OCI-LY3 (cell line): ENCODE measurements around the gene ALG2.

Experiments
- H2AFZ ChIP-seq: fragments of 200-600, 300-600 bp; shearing (Covaris generic); 2 replicates; pipeline ENCODE4 v1.6.0; 2014; ENCODE audit warnings: antibody characterized with exemption, low read depth, low read length
- H3K27ac ChIP-seq: fragments of 200-600, 300-600 bp; sonication (generic); 2 replicates; pipeline ENCODE4 v1.5.1; 2014; ENCODE audit warnings: mild to moderate bottlenecking, low read length, moderate library complexity, mixed read lengths
- H3K27me3 ChIP-seq: fragments of 200-600, 300-600 bp; sonication (generic); 2 replicates; pipeline ENCODE4 v1.6.1; 2014; ENCODE audit warnings: low read depth, low read length, mixed read lengths
- H3K36me3 ChIP-seq: fragments of 200-600, 300-600 bp; sonication (generic); replicated peaks from 2 replicates; pipeline ENCODE3; 2014; ENCODE audit warnings: low read depth, low read length, mixed read lengths
- H3K4me1 ChIP-seq: fragments of 300-600, 200-600 bp; sonication (generic); 2 replicates; pipeline ENCODE4 v1.6.1; 2014; ENCODE audit warnings: low read length, mixed read lengths
- H3K4me2 ChIP-seq: fragments of 200-600, 300-600 bp; sonication (generic); 2 replicates; pipeline ENCODE4 v1.6.1; 2014; ENCODE audit warnings: low read length, mixed read lengths
- H3K4me3 ChIP-seq: fragments of 300-600, 200-600 bp; sonication (generic); 2 replicates; pipeline ENCODE4 v1.5.1; 2014; ENCODE audit warnings: antibody characterized with exemption, mild to moderate bottlenecking, low read length, moderate library complexity
- H3K79me2 ChIP-seq: fragments of 300-600, 200-600 bp; shearing (Covaris generic); 2 replicates; pipeline ENCODE4 v1.6.1; 2014; ENCODE audit warnings: mild to moderate bottlenecking, low read length, mixed read lengths
- H3K9ac ChIP-seq: fragments of 300-600, 200-600 bp; shearing (Covaris generic); 2 replicates; pipeline ENCODE4 v1.6.0; 2014; ENCODE audit warnings: mild to moderate bottlenecking, low read length, moderate library complexity
- H3K9me3 ChIP-seq: fragments of 200-600, 300-600 bp; shearing (Covaris generic); 2 replicates; pipeline ENCODE4 v1.6.1; 2014; ENCODE audit warnings: low read length, mixed read lengths; ENCODE audit not compliant: insufficient read depth
- H4K20me1 ChIP-seq: fragments of 200-600, 300-600 bp; sonication (generic); 2 replicates; pipeline ENCODE4 v1.6.1; 2016; ENCODE audit warnings: low read length, mixed read lengths; ENCODE audit not compliant: insufficient read depth
- EZH2phosphoT487 ChIP-seq: fragments of 200-600 bp; shearing (Covaris generic); IDR thresholded peaks from 2 replicates; pipeline ENCODE4 v1.6.1; 2018; ENCODE audit warnings: antibody characterized with exemption, mixed run types, low read depth
- TF ChIP-seq, protein P1 (sequence below): fragments of 200-600, 300-600 bp; sonication (generic); IDR thresholded peaks from 2 replicates; pipeline ENCODE4 v1.5.1; 2014; ENCODE audit warnings: antibody characterized with exemption, low read length, low read depth

ALG2 gene

DNA sequence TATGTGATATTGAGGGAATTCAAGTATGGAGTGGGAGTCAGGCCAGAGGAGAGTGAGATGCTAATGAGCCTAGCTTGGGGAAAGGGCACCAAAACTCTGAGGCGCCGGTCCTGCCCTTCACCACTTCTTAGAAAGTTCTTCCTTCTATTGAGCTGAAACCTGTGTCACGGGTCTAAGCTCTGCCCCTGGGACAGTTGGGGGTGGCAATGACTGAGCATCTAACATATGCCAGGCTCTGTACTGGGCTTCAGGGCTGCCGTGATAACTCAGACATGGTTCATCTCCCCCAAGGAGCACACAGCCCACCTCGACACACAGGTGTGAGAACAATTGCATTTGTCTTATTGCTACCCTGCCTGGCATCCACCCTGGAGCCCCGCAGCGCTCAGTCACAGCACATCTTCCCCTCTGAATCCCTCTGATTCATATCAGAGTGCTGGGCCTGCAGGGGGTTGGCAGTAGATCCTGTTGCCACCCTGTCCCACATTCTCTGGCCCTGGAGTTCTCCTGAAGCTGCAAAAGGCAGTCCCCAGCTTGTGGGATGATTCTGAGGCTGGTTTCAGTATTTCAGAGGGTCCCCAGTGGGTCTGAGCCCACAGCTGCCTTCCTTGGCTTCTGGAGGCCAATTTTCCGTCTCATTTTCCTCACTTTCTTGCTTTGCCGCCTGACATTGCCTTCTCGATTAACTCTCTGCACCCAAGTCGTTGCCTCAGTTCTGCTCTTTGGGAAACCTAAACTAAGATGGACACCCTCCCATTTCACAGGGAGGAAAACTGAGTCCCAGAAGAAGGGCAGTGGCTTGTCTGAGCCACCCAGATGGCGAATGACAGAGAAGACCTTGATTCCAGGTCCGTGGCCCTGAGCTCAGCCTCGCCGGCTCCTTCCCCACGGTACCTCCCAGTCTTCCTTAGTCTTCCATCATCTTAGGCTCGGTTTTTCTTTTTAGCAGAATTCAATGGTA is 42.5 kb downstream of the ALG2 start:
- Histone ChIP-seq H3K27me3 (no peaks in the 10 kb centered on the region), H3K4me2 (peak overlapping the region; percentile 63), H3K4me1 (peaks cover 99% of the 10 kb centered on the region), H3K9me3 (no peaks in the 10 kb centered on the region), H3K27ac (peak overlapping the region; percentile 99), H4K20me1 (no peaks in the 10 kb centered on the region), H3K36me3 (peaks cover 20% of the 10 kb centered on the region), H3K9ac (peak overlapping the region; percentile 66), H3K4me3 (peak overlapping the region; percentile 2), H3K79me2 (peaks cover 59% of the 10 kb centered on the region), H2AFZ (no peak overlapping the region)
- TF ChIP-seq, protein P1, sequence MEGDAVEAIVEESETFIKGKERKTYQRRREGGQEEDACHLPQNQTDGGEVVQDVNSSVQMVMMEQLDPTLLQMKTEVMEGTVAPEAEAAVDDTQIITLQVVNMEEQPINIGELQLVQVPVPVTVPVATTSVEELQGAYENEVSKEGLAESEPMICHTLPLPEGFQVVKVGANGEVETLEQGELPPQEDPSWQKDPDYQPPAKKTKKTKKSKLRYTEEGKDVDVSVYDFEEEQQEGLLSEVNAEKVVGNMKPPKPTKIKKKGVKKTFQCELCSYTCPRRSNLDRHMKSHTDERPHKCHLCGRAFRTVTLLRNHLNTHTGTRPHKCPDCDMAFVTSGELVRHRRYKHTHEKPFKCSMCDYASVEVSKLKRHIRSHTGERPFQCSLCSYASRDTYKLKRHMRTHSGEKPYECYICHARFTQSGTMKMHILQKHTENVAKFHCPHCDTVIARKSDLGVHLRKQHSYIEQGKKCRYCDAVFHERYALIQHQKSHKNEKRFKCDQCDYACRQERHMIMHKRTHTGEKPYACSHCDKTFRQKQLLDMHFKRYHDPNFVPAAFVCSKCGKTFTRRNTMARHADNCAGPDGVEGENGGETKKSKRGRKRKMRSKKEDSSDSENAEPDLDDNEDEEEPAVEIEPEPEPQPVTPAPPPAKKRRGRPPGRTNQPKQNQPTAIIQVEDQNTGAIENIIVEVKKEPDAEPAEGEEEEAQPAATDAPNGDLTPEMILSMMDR, result no peak
- TF ChIP-seq EZH2phosphoT487, result no peak

DNA sequence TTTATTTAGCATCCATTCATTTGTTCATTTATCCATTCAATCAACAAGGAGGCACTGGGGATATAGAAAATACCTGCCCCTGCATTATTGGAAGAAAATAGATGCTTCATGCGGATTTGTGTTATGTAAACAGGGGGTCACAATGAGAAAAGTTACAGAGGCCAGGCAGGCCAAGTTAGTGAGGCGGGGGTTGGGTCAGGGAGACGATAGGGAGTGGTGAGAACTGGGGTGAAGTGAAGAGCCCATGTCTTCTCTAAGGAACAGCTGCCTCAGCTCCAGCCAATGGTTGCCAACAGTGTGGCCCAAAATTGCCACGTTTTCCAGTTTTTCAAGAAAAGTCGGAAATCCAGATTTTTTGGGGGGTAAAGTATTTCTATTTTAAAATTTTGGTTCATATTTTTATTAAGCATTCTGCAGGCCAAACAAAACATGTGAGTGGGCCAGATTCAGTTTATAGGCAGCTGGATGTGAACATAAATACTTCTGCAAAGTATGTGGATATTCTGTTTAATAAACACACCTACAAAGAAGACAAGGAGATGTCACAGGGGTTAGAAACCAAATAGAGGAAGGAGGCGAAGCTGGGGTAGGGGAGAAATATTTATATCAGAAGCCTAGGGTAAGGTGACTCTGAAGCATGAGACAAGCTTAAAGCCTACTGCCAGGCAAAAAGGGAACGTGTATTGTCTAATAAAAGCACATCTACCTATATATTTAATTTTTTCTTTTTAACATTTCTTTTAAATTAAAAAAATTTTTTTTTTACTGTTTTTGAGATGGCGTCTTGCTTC is 44.0 kb downstream of the ALG2 start:
- no peak for TF ChIP-seq EZH2phosphoT487
- TF ChIP-seq, protein P1, result no peak
- peak overlapping the region; percentile 99 for H3K27ac ChIP-seq
- peaks cover 99% of the 10 kb centered on the region for H3K4me1 ChIP-seq

DNA sequence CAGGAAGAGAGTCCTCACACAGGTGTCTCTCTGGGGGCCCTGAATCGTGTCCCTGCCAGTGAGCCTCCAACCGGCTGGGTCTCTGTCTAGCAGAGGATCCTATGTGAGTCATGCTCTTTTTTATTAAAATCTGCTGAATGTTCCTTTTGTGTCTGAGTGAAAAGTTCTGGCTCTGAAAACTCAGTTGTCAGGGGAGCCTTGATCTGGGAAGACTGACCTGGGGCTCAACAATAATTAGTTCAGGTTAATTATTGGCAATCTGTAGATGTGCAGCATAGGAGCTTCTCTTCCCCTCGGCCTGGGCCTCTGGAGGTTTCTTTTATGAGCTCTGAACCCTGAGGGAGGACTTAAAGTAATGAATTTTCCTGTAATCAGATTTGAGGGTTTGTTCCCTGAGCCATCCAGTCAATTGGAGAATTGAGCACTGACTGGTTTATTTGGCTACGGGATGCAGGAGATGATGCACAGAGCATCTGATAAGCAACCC is 45.2 kb downstream of the ALG2 start:
- peak overlapping the region; percentile 45 for H3K9ac ChIP-seq
- H3K27me3 ChIP-seq, result no peaks in the 10 kb centered on the region
- peaks cover 87% of the 10 kb centered on the region for H3K4me1 ChIP-seq
- peaks cover 35% of the 10 kb centered on the region for H3K36me3 ChIP-seq
- H2AFZ ChIP-seq, result no peak overlapping the region
- H3K9me3 ChIP-seq, result no peaks in the 10 kb centered on the region
- H3K27ac ChIP-seq, result peak overlapping the region; percentile 99
- peak overlapping the region; percentile 46 for H3K4me2 ChIP-seq
- peak overlapping the region; percentile 28 for H3K4me3 ChIP-seq
- TF ChIP-seq, protein P1, result no peak
- no peak for TF ChIP-seq EZH2phosphoT487
- H3K79me2 ChIP-seq, result peaks cover 47% of the 10 kb centered on the region
- peaks cover 15% of the 10 kb centered on the region; the same call in 1 of the 2 replicates for H4K20me1 ChIP-seq

More for the DNA sequence above, 44.0 kb downstream of the ALG2 start:
- peaks cover 11% of the 10 kb centered on the region; the same call in 1 of the 2 replicates for H4K20me1 ChIP-seq
- H2AFZ ChIP-seq, result no peak overlapping the region
- peak overlapping the region; percentile 7; the same call in 1 of the 2 replicates for H3K9ac ChIP-seq
- peak overlapping the region; percentile 21; the same call in 1 of the 2 replicates for H3K4me2 ChIP-seq
- no peaks in the 10 kb centered on the region for H3K9me3 ChIP-seq
- H3K4me3 ChIP-seq, result no peak overlapping the region
- peaks cover 55% of the 10 kb centered on the region for H3K79me2 ChIP-seq
- H3K27me3 ChIP-seq, result no peaks in the 10 kb centered on the region
- H3K36me3 ChIP-seq, result peaks cover 25% of the 10 kb centered on the region
